ENCODE measurements around the gene CDH22.

Gene CDH22

DNA sequence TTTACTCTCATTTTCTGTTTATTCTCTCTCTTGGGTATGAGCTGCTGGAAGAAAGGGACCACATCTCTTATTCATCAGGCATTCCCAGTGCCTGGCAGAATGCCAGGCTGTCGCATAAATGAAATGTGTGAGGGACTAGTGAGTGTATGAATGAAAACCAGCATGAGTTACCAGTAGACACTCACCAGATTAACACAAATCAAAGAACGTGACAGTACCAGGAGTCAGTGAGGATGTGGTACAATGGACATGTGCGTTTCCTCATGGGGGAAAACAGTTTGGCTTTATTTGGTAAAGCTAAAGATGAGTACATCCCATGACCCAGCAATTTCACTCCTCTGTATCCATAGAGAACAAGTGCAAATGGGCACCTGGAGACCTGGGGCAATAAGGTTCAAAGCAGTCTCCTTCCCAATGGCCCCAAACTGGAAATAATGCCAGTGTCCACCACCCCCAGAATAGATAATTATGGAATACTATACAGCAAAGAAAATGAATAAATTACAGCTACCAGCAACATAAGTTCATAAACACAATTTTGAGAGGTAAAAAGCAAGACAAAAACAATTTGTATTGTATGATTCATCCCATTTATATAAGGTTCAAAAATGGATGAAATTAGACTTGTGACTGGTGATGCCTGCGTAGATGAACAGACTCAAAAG is 93.3 kb downstream of the CDH22 start:
- DNase-seq (ENCODE audit: low read depth): peak; percentile 42

- DNase-seq (ENCODE audit: low read depth): no peak
Measured at GRCh38 chr20:46213946-46214823, 94.1 kb downstream of the CDH22 start.

DNA sequence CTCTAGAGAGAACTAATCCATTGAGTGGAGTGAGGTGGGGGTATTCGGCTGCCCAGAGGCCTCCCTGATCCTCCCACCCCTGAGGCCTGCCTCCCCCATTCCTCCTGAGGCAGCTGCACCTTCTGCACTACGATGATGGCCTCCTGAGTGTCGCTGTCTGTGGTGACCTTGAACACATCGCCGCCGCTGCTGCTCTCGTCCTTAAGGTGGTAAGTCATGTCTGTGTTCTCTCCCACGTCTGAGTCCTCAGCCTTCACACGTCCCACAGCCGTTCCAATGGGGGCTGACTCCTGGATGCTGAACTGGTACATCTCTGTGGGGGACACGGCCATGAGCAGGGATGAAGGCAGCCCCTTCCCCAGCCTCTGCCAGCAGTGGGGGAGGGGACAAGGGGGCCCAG is 95.4 kb downstream of the CDH22 start:
- DNase-seq (ENCODE audit: low read depth): no peak

- DNase-seq (ENCODE audit: low read depth): no peak
Measured at GRCh38 chr20:46212252-46212651, 96.0 kb downstream of the CDH22 start.

GRCh38 chr20:46211331-46211722 is 97.0 kb downstream of the CDH22 start:
- DNase-seq (ENCODE audit: low read depth): no peak

GRCh38 chr20:46210672-46211330 is 97.5 kb downstream of the CDH22 start:
- DNase-seq (ENCODE audit: low read depth): no peak

DNA sequence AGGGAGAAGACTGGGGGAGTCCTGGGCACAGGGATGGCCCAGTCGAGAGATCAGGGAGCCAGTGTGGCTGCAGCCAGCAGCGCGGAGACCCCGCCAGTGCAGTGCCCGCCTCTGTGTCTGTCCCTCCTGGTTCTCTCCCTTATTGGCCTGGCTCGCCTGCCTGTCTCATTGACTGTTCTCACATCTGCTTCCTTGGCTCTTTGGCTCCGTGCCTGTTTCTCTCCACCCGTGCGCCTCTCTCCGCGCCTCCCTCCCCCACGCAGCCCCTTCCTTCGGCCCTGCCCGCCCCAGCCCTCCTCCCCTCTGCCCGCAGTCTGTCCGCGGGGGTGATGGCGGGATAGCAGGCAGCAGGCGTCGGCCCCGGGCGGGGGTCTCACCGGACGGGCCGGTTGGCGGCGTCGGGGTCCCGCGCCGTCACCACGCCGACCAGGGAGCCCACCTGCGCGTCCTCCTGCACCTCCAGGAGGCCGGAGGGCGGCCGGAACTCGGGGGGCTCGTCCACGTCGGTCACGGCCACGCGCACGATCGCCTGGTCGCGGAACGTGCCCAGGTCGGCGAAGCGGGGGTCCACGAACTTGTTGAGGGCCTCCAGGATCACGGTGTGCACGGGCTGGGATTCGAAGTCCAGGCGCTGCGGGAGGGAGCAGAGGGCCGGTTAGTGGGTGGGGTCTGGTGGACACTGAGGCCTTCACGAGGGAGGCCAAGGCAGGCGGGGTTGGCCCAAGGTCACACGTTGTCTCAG is 98.2 kb downstream of the CDH22 start:
- DNase-seq (ENCODE audit: low read depth): no peak

- no peak for DNase-seq (ENCODE audit: low read depth)
Measured at GRCh38 chr20:46207793-46208192, 100.5 kb downstream of the CDH22 start.

DNA sequence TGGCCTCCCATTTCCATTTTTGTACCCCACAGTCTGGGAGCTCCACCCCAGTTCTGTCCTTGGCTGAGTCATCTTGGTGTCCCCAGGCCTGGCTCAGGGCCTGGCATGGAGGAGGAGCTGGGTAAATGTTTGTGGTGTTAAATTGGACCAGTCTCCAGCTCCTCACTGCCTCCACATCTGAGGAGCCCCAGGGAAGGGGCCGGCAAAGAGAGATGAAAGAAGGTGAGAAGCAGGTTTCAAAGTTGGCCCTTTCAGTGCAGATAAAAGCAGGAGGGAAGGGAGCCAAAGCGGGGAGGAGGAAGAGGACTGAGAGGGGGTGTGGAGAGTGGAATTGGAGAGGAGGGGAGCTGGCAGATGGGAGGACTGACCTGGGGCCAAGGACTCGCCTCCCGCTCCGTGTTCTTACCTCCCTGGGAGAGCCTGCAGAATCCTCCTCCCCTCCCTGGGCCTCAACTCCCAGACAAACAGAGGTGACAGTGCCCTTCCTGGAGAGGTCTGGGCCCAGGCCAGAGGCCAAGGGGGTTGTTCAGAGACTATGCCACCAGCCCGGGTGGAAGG is 101.2 kb downstream of the CDH22 start:
- DNase-seq (ENCODE audit: low read depth): no peak

GRCh38 chr20:46206025-46206424 is 102.3 kb downstream of the CDH22 start:
- DNase-seq (ENCODE audit: low read depth): peak; percentile 46

DNA sequence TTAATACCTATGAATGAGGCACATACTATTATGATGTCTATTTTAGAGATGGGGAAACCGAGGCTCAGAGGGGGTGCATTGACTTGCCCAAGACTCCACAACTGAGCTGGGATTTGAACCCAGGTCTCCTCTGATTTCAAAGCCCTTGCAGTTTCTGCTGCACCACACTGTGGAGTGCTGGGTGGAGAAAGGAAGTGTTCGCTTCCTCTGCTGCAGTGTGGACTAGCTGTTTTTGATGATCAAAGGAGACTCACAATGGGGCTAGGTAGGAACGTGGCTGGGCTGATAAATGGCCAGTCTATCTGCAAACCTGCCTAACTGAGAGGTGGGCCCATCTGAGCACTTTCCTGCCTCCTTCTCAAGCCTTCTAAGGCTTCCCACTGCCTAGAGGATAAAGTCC is 102.9 kb downstream of the CDH22 start:
- no peak for DNase-seq (ENCODE audit: low read depth)

DNA sequence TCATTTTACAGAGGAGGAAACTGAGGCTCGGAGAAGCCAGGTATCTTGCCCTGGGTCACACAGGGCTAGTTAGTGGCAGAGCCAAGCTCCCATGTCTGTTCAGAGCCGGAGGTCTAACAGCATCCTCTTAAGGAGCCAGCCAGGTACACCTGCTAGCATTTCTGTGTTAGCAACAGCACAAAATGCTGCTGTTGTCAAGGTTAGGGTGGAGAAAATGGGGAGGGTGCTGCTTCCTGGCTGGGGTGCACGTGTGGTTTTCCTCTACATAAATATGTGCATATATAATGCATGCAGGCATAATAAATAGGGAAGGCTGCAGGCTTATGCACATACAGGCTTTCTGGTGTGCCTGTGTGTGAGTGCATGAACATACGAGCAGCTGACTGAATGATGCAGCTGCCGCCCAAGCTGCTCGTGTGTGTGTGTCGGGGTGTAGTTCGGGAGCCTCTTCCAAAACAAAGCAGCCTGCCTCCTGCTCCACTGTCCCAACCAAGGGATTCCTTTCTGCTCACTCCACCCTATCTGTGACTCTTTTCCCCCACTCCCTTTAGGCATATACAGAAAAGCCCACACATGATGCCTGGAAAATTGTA is 103.6 kb downstream of the CDH22 start:
- no peak for DNase-seq (ENCODE audit: low read depth)

DNA sequence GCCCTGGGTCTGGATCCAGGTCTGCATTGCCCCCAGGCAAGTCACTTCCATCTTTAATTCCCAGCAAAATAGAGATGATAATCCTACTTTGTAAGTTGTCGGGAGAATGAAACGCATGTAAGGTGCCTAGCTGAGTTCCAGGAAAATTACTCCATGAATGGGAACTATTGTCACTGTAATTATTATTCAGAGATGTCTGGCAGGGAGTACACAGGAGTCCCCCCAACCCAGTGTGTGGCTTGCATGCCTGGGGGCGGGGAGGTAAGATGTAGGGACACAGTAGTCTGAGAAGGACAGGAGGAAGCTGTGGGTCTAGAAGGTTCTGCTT is 104.8 kb downstream of the CDH22 start:
- DNase-seq (ENCODE audit: low read depth): no peak

DNA sequence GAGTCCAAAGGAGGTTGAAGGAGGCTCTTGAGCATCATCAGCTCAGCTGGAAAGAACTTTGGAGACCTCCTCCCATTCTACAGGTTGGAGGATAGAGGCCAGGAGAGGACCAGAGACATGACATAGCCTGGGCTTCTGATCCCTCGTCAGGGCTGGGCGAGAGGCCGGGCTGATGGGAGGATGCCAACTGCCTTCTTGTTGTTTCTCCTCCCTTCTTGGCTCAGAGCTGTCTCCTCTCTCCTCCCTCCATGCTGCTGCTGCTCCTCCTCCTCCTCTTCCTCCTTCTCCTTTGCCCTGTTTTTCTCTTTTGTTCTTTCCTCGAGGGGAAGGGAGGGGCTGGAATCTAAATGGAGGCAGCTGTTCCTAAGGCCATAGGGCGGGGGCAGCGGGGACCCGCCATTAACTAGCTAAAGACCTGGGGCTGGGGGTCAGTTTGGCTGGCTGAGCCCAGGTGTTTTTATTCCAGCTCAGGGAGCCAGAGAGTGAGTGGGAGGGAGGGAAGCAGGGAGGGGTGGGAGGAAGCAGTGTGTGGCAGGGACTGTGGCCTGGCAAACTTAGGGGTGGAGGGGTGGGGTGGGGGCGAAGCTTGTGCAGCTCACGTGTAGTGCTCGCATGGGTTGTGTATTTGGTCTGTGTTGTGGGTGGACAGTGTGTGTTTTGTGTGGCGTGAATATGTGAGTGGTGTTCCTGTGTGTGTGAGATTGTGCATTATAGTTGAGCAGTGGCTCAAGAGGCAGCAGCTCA is 105.4 kb downstream of the CDH22 start:
- DNase-seq (ENCODE audit: low read depth): no peak

DNA sequence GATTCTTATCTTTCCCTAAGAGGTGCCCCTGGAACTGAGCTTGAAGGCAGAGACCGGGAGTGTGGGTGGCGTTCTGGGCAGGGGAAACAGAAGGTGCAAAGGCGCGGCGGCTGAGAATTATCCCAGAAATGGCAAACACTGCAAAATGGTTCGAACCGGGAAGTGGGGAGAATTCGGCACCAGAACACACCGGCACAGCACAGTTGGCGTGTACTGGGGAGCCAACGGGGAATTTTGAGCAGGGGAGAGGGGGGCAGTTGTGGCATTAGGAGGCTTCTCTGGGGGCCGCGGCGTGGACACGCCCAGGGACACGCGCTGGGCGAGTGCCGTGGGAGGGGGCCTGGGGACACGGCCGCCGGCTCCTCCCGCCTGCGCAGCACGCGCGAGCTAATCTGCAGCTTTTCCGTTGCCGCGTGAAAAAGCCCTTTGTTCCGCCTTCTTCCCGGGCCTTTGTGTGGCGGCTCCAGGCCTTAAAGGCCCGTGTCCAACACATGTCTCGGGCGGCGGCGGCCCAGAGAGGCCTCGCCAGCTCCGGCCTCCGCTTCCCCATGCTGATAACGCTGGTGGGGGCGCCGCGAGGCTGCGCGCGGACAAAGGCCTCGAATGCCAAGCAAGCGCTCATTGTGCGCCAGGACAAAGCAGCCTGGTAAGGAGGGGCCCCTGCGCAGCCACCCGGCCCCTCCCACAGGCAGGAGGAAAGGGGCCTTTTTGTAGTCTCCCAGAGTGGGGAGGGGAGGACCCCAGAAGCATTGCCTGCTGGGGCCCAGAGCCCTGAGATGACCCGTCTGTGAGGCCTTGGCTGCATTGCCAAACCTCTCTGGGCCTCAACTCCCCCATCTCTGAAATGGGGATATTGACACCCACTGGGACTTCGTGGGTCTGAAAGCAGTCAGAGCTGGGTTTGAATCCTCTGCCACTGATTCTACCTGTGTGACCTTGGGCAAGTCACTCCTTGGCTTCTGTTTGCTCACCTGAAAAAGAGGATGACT is 107.4 kb downstream of the CDH22 start:
- DNase-seq (ENCODE audit: low read depth): no peak

DNA sequence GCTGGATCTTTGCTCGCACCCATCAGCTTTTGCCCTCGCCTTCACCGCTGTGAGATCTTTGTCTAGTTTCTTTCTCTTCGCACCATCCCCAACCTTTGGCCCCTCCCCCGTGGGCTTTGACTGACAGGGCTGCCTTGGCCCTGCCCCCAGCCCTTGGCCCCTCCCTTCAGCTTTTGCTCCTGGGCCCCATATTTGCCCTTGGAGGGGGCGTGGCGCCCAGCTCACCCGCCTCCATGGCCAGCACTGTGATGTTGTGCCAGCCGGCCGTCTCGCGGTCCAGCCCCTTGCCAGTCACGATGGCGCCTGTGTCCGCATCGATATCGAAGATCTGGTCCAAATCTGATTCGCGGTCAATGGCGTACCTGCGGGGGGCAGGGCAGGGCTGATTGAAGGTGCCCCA is 109.1 kb downstream of the CDH22 start:
- no peak for DNase-seq (ENCODE audit: low read depth)

GRCh38 chr20:46196990-46197389 is 111.3 kb downstream of the CDH22 start:
- no peak for DNase-seq (ENCODE audit: low read depth)

GRCh38 chr20:46195264-46196036 is 112.8 kb downstream of the CDH22 start:
- DNase-seq (ENCODE audit: low read depth): no peak

DNA sequence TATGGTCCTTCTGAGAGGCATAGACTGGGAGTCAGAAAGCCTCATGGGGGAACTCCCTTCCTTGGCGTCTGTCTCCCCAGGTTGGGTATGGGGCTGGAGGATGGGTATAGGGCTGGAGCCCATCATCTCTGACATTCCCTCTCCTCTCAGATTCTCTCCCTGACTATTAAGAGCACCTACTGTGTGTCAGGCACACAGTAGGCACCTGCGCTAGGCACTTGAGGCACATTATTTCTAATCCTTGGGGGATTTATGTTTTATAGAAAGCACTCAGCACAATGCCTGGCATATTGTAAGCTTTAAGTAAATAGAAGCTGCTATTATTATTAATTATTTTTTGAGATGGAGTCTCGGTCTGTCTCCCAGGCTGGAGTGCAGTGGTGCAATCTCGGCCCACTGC is 113.9 kb downstream of the CDH22 start:
- DNase-seq (ENCODE audit: low read depth): no peak
